ENCODE measurements around the gene EXOC6B.

The EXOC6B gene

DNA sequence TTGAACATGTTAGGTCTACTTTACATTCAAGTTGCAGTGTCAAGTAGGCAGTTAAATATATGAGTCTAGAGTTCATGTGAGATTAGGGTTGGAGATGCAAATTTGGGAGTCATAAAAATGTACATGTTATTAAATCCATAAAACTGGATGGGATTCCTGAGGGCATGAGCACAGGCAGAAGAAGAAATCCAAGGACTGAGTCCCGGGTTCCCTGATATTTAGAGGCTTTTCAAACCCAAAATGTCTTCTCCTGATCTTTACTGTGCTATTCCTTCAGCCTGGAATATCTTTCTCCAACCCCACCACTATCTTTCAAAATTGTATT, 23.3 kb upstream of the EXOC6B start:
- H2AFZ ChIP-seq (ENCODE audit: insufficient read depth, low read length, poor library complexity) = no peak overlapping the region
- H2BK12ac ChIP-seq (ENCODE audit: low read length) = no peak overlapping the region
- H3K18ac ChIP-seq (ENCODE audit: low read length) = no peak overlapping the region
- WGBS (ENCODE audit: extremely low coverage, insufficient coverage, insufficient read length) = no CpG with 5 or more reads among the region's 1 CpG
- H4K8ac ChIP-seq (ENCODE audit: low read depth, low read length) = no peak overlapping the region
- H3K9me3 ChIP-seq (ENCODE audit: insufficient read depth, low read depth, low read length) = no peaks in the 10 kb centered on the region
- H2AK5ac ChIP-seq (ENCODE audit: low read length) = no peak overlapping the region
- DNase-seq = no peak
- H2BK120ac ChIP-seq (ENCODE audit: insufficient read depth, low read length, poor library complexity) = no peak overlapping the region
- H3K79me1 ChIP-seq (ENCODE audit: low read length) = no peaks in the 10 kb centered on the region
- no peak overlapping the region for H3K4me3 ChIP-seq (ENCODE audit: low read depth, low read length)
- H3K14ac ChIP-seq (ENCODE audit: low read length) = no peak overlapping the region
- no peak overlapping the region for H3K4me2 ChIP-seq (ENCODE audit: low read length)
- no peaks in the 10 kb centered on the region for H3K79me2 ChIP-seq (ENCODE audit: control insufficient read depth, insufficient read depth, low read length, poor library complexity)
- H3K36me3 ChIP-seq (ENCODE audit: control insufficient read depth in 1 of 2, insufficient read depth in 2 of 2, low read length in 2 of 2) = no peaks in the 10 kb centered on the region
- no peak overlapping the region for H4K91ac ChIP-seq (ENCODE audit: low read depth, low read length)
- H3K9ac ChIP-seq (ENCODE audit: low read length) = no peak overlapping the region
- peaks cover 7 to 9% of the 10 kb centered on the region in 2 experiments for H3K4me1 ChIP-seq (ENCODE audit: control insufficient read depth in 1 of 2, insufficient read depth in 2 of 2, low read length in 2 of 2)
- no peak overlapping the region for H3K23ac ChIP-seq (ENCODE audit: low read length)
- no peak overlapping the region for H3K4ac ChIP-seq (ENCODE audit: low read depth, low read length)
- peak overlapping the region; percentile 14 for H2BK5ac ChIP-seq (ENCODE audit: low read depth, low read length, poor library complexity)
- H4K12ac ChIP-seq (ENCODE audit: low read depth, low read length) = no peak overlapping the region
- H3K27ac ChIP-seq (ENCODE audit: low read depth, low read length) = no peak overlapping the region
- no peaks in the 10 kb centered on the region for H3K27me3 ChIP-seq (ENCODE audit: insufficient read depth, low read length)

DNA sequence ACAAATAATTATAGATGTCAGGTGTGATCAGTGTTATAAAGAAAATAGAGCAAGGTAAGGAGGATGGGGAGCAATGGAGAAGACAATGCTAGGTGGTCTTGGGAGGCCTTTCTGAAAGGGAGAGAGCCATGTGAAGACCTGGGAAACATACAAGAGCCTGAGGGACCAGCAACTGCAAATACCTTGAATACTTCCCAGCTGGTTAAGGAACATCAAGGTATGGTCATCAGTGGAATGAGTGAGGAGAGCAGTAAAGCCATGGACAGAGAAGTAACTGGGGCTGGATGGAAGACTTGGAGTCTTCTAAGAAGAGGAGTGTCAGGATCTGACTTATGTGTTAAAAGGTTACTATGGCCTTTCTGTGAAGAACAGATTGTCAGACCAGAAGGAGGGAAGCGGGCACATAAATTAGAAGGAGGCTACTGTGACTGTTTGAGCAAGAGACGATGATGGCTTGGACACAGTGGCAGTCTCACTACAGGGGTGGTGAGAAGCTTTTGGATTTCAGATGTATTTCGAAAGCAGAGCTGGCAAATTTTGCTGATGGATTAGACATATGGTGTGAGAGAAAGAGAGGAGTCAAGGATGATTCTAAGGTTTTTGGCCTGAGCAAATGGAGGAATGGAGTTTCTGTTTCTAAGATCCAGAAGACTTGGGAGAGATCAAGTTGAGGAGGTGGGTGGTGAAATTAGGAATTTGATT, 22.8 kb upstream of the EXOC6B start:
- Histone ChIP-seq H3K27me3 (ENCODE audit: insufficient read depth, low read length) (no peaks in the 10 kb centered on the region), H2BK5ac (ENCODE audit: low read depth, low read length, poor library complexity) (no peak overlapping the region), H3K4me1 (ENCODE audit: control insufficient read depth in 1 of 2, insufficient read depth in 2 of 2, low read length in 2 of 2) (peaks cover 7 to 9% of the 10 kb centered on the region in 2 experiments), H3K79me2 (ENCODE audit: control insufficient read depth, insufficient read depth, low read length, poor library complexity) (no peaks in the 10 kb centered on the region), H2AK5ac (ENCODE audit: low read length) (no peak overlapping the region), H2BK120ac (ENCODE audit: insufficient read depth, low read length, poor library complexity) (no peak overlapping the region), H4K8ac (ENCODE audit: low read depth, low read length) (no peak overlapping the region), H3K23ac (ENCODE audit: low read length) (no peak overlapping the region), H3K14ac (ENCODE audit: low read length) (no peak overlapping the region), H3K9me3 (ENCODE audit: insufficient read depth, low read depth, low read length) (no peaks in the 10 kb centered on the region), H3K4ac (ENCODE audit: low read depth, low read length) (no peak overlapping the region), H2AFZ (ENCODE audit: insufficient read depth, low read length, poor library complexity) (no peak overlapping the region), H3K79me1 (ENCODE audit: low read length) (no peaks in the 10 kb centered on the region), H3K36me3 (ENCODE audit: control insufficient read depth in 1 of 2, insufficient read depth in 2 of 2, low read length in 2 of 2) (no peaks in the 10 kb centered on the region), H3K9ac (ENCODE audit: low read length) (no peak overlapping the region), H3K4me3 (ENCODE audit: low read depth, low read length) (no peak overlapping the region), H3K18ac (ENCODE audit: low read length) (no peak overlapping the region), H3K27ac (ENCODE audit: low read depth, low read length) (no peak overlapping the region), H3K4me2 (ENCODE audit: low read length) (no peak overlapping the region), H4K91ac (ENCODE audit: low read depth, low read length) (no peak overlapping the region), H2BK12ac (ENCODE audit: low read length) (no peak overlapping the region), H4K12ac (ENCODE audit: low read depth, low read length) (no peak overlapping the region)
- peak; percentile 51 to 86 for DNase-seq
- WGBS (ENCODE audit: extremely low coverage, insufficient coverage, insufficient read length) = no CpG with 5 or more reads among the region's 3 CpGs

DNA sequence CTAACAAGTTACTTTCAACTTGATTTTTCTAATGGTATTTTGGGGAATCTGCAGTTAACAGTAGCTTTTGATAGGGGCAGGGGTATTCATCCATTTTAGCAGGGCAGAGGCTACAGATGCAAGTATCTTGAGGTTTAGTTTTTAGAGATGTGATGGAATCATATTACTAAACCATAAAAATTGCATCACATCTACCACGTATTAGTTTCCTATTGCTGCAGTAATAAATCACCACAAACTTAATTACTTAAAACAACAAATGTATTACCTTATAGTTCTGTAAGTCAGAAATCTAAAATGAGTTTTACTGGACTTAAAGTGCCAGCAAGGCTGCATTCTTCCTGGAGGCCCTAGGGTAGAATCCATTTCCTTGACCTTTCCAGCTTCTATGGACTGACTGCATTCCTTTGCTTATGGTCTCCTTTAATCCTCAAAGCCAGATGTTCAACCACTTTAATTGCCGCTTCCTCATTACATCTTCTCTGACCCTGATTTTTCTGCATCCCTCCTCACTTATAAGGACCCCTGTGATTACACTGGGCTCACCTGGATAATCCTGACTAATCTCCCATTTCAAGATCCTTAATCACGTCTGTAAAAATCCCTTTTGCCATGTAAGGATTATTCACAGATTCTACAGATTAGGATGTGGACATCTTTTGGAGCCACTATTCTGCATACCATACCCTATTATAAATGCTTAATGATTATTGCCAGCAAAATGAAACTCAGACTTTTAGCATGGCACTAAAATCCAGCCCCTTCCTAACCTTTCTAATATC, 21.9 kb upstream of the EXOC6B start:
- no peak overlapping the region for H3K23ac ChIP-seq (ENCODE audit: low read length)
- H3K4me1 ChIP-seq (ENCODE audit: control insufficient read depth in 1 of 2, insufficient read depth in 2 of 2, low read length in 2 of 2) = peaks cover 7 to 9% of the 10 kb centered on the region in 2 experiments
- no peak overlapping the region for H3K4ac ChIP-seq (ENCODE audit: low read depth, low read length)
- H3K9ac ChIP-seq (ENCODE audit: low read length) = no peak overlapping the region
- no peak overlapping the region for H4K12ac ChIP-seq (ENCODE audit: low read depth, low read length)
- H3K36me3 ChIP-seq (ENCODE audit: control insufficient read depth in 1 of 2, insufficient read depth in 2 of 2, low read length in 2 of 2) = no peaks in the 10 kb centered on the region
- no peaks in the 10 kb centered on the region for H3K9me3 ChIP-seq (ENCODE audit: insufficient read depth, low read depth, low read length)
- no CpG with 5 or more reads among the region's 3 CpGs for WGBS (ENCODE audit: extremely low coverage, insufficient coverage, insufficient read length)
- no peaks in the 10 kb centered on the region for H3K79me2 ChIP-seq (ENCODE audit: control insufficient read depth, insufficient read depth, low read length, poor library complexity)
- H2BK120ac ChIP-seq (ENCODE audit: insufficient read depth, low read length, poor library complexity) = no peak overlapping the region
- H3K18ac ChIP-seq (ENCODE audit: low read length) = no peak overlapping the region
- no peak overlapping the region for H2AK5ac ChIP-seq (ENCODE audit: low read length)
- no peak overlapping the region for H4K91ac ChIP-seq (ENCODE audit: low read depth, low read length)
- no peak overlapping the region for H4K8ac ChIP-seq (ENCODE audit: low read depth, low read length)
- peak in 1 of 2 donors; percentile 80 for DNase-seq
- no peaks in the 10 kb centered on the region for H3K79me1 ChIP-seq (ENCODE audit: low read length)
- H2BK12ac ChIP-seq (ENCODE audit: low read length) = no peak overlapping the region
- H2AFZ ChIP-seq (ENCODE audit: insufficient read depth, low read length, poor library complexity) = no peak overlapping the region
- no peak overlapping the region for H3K4me3 ChIP-seq (ENCODE audit: low read depth, low read length)
- H2BK5ac ChIP-seq (ENCODE audit: low read depth, low read length, poor library complexity) = no peak overlapping the region
- no peak overlapping the region for H3K14ac ChIP-seq (ENCODE audit: low read length)
- H3K27ac ChIP-seq (ENCODE audit: low read depth, low read length) = no peak overlapping the region
- H3K4me2 ChIP-seq (ENCODE audit: low read length) = no peak overlapping the region
- H3K27me3 ChIP-seq (ENCODE audit: insufficient read depth, low read length) = no peaks in the 10 kb centered on the region

DNA sequence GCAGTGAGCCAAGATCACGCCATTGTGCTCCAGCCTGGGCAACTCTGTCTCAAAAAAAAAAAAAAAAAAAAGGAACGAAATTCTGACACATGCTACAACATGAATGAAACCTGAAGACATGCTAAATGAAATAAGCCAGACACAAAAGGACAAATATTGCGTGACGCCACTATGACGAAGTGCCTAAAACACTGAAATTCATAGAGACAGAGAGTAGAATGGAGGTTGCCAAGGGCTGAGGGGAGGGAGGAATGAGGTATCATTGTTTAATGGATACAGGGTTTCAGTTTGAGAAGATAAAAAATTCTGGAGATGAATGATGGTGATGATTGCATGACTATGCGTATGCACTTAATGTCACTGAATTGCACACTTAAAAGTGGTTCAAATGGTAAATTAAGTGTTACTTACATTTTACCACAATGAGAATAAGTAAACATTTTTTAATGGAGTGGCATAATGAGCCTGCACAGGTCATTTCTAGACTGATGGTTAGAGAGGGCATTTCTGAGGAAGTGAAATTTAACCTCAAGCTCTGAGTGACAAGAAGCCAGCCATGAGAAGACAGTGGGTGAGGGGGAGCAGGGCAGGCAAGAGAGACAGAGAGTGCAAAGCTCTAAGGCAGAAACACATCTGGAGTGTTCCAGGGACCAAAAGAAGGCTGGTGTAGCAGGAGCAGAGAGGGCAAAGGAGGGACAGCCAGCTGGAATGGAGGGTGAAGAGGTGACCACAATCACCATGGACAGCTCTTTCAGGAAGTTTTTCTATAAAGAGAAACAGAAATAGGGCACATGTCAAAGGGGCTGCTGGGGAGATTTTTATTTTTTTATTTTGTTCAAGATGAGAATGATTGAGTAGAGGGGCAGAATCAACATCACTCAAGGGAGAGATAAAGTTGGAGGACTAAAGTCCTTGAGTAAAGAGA, 20.6 kb upstream of the EXOC6B start:
- Histone ChIP-seq H2BK5ac (ENCODE audit: low read depth, low read length, poor library complexity) (no peak overlapping the region), H4K8ac (ENCODE audit: low read depth, low read length) (no peak overlapping the region), H3K4me3 (ENCODE audit: low read depth, low read length) (no peak overlapping the region), H2BK12ac (ENCODE audit: low read length) (no peak overlapping the region), H2BK120ac (ENCODE audit: insufficient read depth, low read length, poor library complexity) (no peak overlapping the region), H2AFZ (ENCODE audit: insufficient read depth, low read length, poor library complexity) (no peak overlapping the region), H3K4ac (ENCODE audit: low read depth, low read length) (no peak overlapping the region), H3K79me1 (ENCODE audit: low read length) (no peaks in the 10 kb centered on the region), H4K91ac (ENCODE audit: low read depth, low read length) (no peak overlapping the region), H3K9me3 (ENCODE audit: insufficient read depth, low read depth, low read length) (no peaks in the 10 kb centered on the region), H3K18ac (ENCODE audit: low read length) (no peak overlapping the region), H3K79me2 (ENCODE audit: control insufficient read depth, insufficient read depth, low read length, poor library complexity) (no peaks in the 10 kb centered on the region), H3K9ac (ENCODE audit: low read length) (no peak overlapping the region), H3K27ac (ENCODE audit: low read depth, low read length) (no peak overlapping the region), H3K36me3 (ENCODE audit: control insufficient read depth in 1 of 2, insufficient read depth in 2 of 2, low read length in 2 of 2) (no peaks in the 10 kb centered on the region), H3K4me1 (ENCODE audit: control insufficient read depth in 1 of 2, insufficient read depth in 2 of 2, low read length in 2 of 2) (peaks cover 7 to 9% of the 10 kb centered on the region in 2 experiments), H3K23ac (ENCODE audit: low read length) (no peak overlapping the region), H2AK5ac (ENCODE audit: low read length) (no peak overlapping the region), H3K4me2 (ENCODE audit: low read length) (no peak overlapping the region), H3K27me3 (ENCODE audit: insufficient read depth, low read length) (no peaks in the 10 kb centered on the region), H3K14ac (ENCODE audit: low read length) (no peak overlapping the region), H4K12ac (ENCODE audit: low read depth, low read length) (no peak overlapping the region)
- no CpG with 5 or more reads among the region's 6 CpGs for WGBS (ENCODE audit: extremely low coverage, insufficient coverage, insufficient read length)
- peak in 1 of 2 donors; percentile 71 for DNase-seq
